G401 (cell line): ENCODE measurements around the gene RGS9BP. TPM values are rescaled to one million over a fixed set of nuclear protein-coding genes. Genes with fewer than 3 reads are reported as not detected.
A peak's percentile ranks its signal among the peaks of the same experiment; 100 is the strongest.
"Not testable (repeated sequence)": the region's sequence is repeated elsewhere in the genome, so short reads cannot be mapped to it uniquely, and the experiment has no call there.

Experiments
- DNase-seq: peaks from one replicate; pipeline ENCODE4 v3.0.0-alpha.2; 2015; ENCODE audit warnings: low spot score
- in situ Hi-C: cut with HindIII; loops from 2 replicates; pipeline ENCODE4 v1.10.0; 2016; ENCODE audit warnings: low sequenced_read_pairs, mixed read lengths
- total RNA-seq: library from RNA; depleted of rRNA; stranded (reverse); fragments of >200 nt; shearing (Covaris generic); gene quantifications from 2 replicates; pipeline ENCODE4 v1.2.3, GENCODE V29; 2014; rRNA removed

Gene RGS9BP
- total RNA-seq, result 5.4 and 7.8 TPM in 2 replicates

- DNase-seq, result peak; percentile 42
- in situ Hi-C loops, result no loop called here
Measured at GRCh38 chr19:32675720-32676185, at the start of gene RGS9BP. RGS9BP (plus strand) TSS chr19:32675848; CDS start chr19:32676264, 416 bp downstream.

- in situ Hi-C loops, result no loop called here
- no peak for DNase-seq
Measured at GRCh38 chr19:32626969-32627368, 48.7 kb upstream of the RGS9BP start.

GRCh38 chr19:32627714-32628270 lies 47.9 kb upstream of the RGS9BP start:
- DNase-seq, result no peak
- in situ Hi-C loops, result no loop called here

- in situ Hi-C loops, result no loop called here
- DNase-seq, result no peak
Measured at GRCh38 chr19:32630338-32630737, 45.3 kb upstream of the RGS9BP start.

- no peak for DNase-seq
- in situ Hi-C loops, result no loop called here
Measured at GRCh38 chr19:32631381-32631780, 44.3 kb upstream of the RGS9BP start.

GRCh38 chr19:32637480-32637879 lies 38.2 kb upstream of the RGS9BP start:
- no peak for DNase-seq
- in situ Hi-C loops, result no loop called here

- DNase-seq, result no peak
- in situ Hi-C loops, result no loop called here
Measured at GRCh38 chr19:32638625-32639024, 37.0 kb upstream of the RGS9BP start.

GRCh38 chr19:32642771-32643170 lies 32.9 kb upstream of the RGS9BP start:
- no peak for DNase-seq
- in situ Hi-C loops, result no loop called here

- DNase-seq, result no peak
- in situ Hi-C loops, result no loop called here
Measured at GRCh38 chr19:32646556-32646955, 29.1 kb upstream of the RGS9BP start.

GRCh38 chr19:32647361-32647760 lies 28.3 kb upstream of the RGS9BP start:
- no peak for DNase-seq
- in situ Hi-C loops, result no loop called here

GRCh38 chr19:32649751-32650150 lies 25.9 kb upstream of the RGS9BP start:
- DNase-seq, result peak; percentile 50
- in situ Hi-C loops, result no loop called here

- in situ Hi-C loops, result no loop called here
- DNase-seq, result no peak
Measured at GRCh38 chr19:32650671-32651070, 25.0 kb upstream of the RGS9BP start.

- in situ Hi-C loops, result no loop called here
- peak; percentile 50 for DNase-seq
Measured at GRCh38 chr19:32651729-32652140, 23.9 kb upstream of the RGS9BP start.

GRCh38 chr19:32652331-32652730 lies 23.3 kb upstream of the RGS9BP start:
- DNase-seq, in situ Hi-C loops: not testable (repeated sequence)

- in situ Hi-C loops, result no loop called here
- peak; percentile 67 for DNase-seq
Measured at GRCh38 chr19:32652894-32653598, 22.6 kb upstream of the RGS9BP start.

GRCh38 chr19:32653599-32653915 lies 22.1 kb upstream of the RGS9BP start:
- no peak for DNase-seq
- in situ Hi-C loops, result no loop called here

GRCh38 chr19:32656379-32656778 lies 19.3 kb upstream of the RGS9BP start:
- DNase-seq, in situ Hi-C loops: not testable (repeated sequence)

- in situ Hi-C loops, result no loop called here
- DNase-seq, result no peak
Measured at GRCh38 chr19:32658075-32658474, 17.6 kb upstream of the RGS9BP start.

GRCh38 chr19:32658527-32658926 lies 17.1 kb upstream of the RGS9BP start:
- in situ Hi-C loops, result no loop called here
- DNase-seq, result no peak

GRCh38 chr19:32661318-32661717 lies 14.3 kb upstream of the RGS9BP start:
- in situ Hi-C loops, result no loop called here
- no peak for DNase-seq

- DNase-seq, result no peak
- in situ Hi-C loops, result no loop called here
Measured at GRCh38 chr19:32662186-32662585, 13.5 kb upstream of the RGS9BP start.
